HepG2 (cell line): ENCODE measurements around the gene SSC5D. TPM values are rescaled to one million over a fixed set of nuclear protein-coding genes. Genes with fewer than 3 reads are reported as not detected.

ENCODE experiments used
- ATF7 ChIP-seq, 2 experiments: fragments of 450-650 bp in 1 of 2; sonication (generic) in 1 of 2; formaldehyde crosslinking in 1 of 2; IDR thresholded peaks; 2 replicates each; pipeline versions ENCODE4 v1.4.0 to v1.6.1; 2016 to 2020; ENCODE audit warnings: antibody characterized with exemption in 1 of 2, mild to moderate bottlenecking in 1 of 2, missing genetic modification reagents in 1 of 2
- ATF7-NPFF ChIP-seq: sonication (generic); formaldehyde crosslinking; IDR thresholded peaks from 2 replicates; pipeline ENCODE4 v1.8.1; 2023; ENCODE audit warnings: mild to moderate bottlenecking, low read depth, missing genetic modification reagents, moderate library complexity
- BORCS8-MEF2B ChIP-seq: sonication (generic); formaldehyde crosslinking; IDR thresholded peaks from 2 replicates; pipeline ENCODE4 v1.8.0; 2022; ENCODE audit warnings: mild to moderate bottlenecking, missing genetic modification reagents
- CENPX ChIP-seq: sonication (generic); formaldehyde crosslinking; IDR thresholded peaks from 2 replicates; pipeline ENCODE4 v1.9.0; 2021; ENCODE audit warnings: mild to moderate bottlenecking, missing genetic modification reagents, moderate library complexity
- DDIT3 ChIP-seq: sonication (generic); formaldehyde crosslinking; IDR thresholded peaks from 2 replicates; pipeline ENCODE4 v1.4.0; 2020; ENCODE audit warnings: mild to moderate bottlenecking, missing genetic modification reagents
- GZF1 ChIP-seq: sonication (generic); formaldehyde crosslinking; IDR thresholded peaks from 2 replicates; pipeline ENCODE4 v1.5.1; 2020; ENCODE audit warnings: mild to moderate bottlenecking, missing genetic modification reagents
- HOXD1 ChIP-seq: sonication (generic); formaldehyde crosslinking; IDR thresholded peaks from 2 replicates; pipeline ENCODE4 v1.5.0; 2020; ENCODE audit warnings: missing genetic modification reagents
- KDM3A ChIP-seq: IDR thresholded peaks from 2 replicates; pipeline ENCODE4 v1.6.1; 2018; ENCODE audit warnings: low read depth, missing compliant biosample characterization
- MED8 ChIP-seq: sonication (generic); formaldehyde crosslinking; IDR thresholded peaks from 2 replicates; pipeline ENCODE4 v1.8.1; 2023; ENCODE audit warnings: mild to moderate bottlenecking, missing genetic modification reagents; ENCODE audit not compliant: insufficient replicate concordance
- NFE2 ChIP-seq: sonication (generic); formaldehyde crosslinking; IDR thresholded peaks from 2 replicates; pipeline ENCODE4 v1.4.0; 2020; ENCODE audit warnings: missing genetic modification reagents
- NFKBIZ ChIP-seq: IDR thresholded peaks from 2 replicates; pipeline ENCODE4 v1.6.1; 2018; ENCODE audit warnings: missing genetic modification reagents, missing compliant biosample characterization
- USF2 ChIP-seq, 2 experiments: sonication (generic) in 1 of 2; formaldehyde crosslinking in 1 of 2; IDR thresholded peaks; 2 replicates each; pipeline versions ENCODE4 v1.5.1 to v1.6.1; 2011 to 2020; ENCODE audit warnings: borderline replicate concordance in 1 of 2, low read depth in 1 of 2, low read length in 1 of 2, mild to moderate bottlenecking in 1 of 2, missing genetic modification reagents in 1 of 2, moderate library complexity in 1 of 2
- ZBED4 ChIP-seq: sonication (generic); formaldehyde crosslinking; IDR thresholded peaks from 2 replicates; pipeline ENCODE4 v1.4.0; 2020; ENCODE audit warnings: missing genetic modification reagents, borderline replicate concordance
- ZBTB14 ChIP-seq: sonication (generic); formaldehyde crosslinking; IDR thresholded peaks from 2 replicates; pipeline ENCODE4 v1.4.0; 2020; ENCODE audit warnings: missing genetic modification reagents
- ZBTB44 ChIP-seq: sonication (generic); formaldehyde crosslinking; IDR thresholded peaks from 2 replicates; pipeline ENCODE4 v1.4.0; 2020; ENCODE audit warnings: missing genetic modification reagents
- ZNF121 ChIP-seq: sonication (generic); formaldehyde crosslinking; IDR thresholded peaks from 2 replicates; pipeline ENCODE4 v1.5.0; 2020; ENCODE audit warnings: mild to moderate bottlenecking, missing genetic modification reagents
- ZNF33B ChIP-seq: sonication (generic); formaldehyde crosslinking; IDR thresholded peaks from 2 replicates; pipeline ENCODE4 v1.5.1; 2020; ENCODE audit warnings: mild to moderate bottlenecking, missing genetic modification reagents
- ZNF530 ChIP-seq: sonication (generic); formaldehyde crosslinking; IDR thresholded peaks from 2 replicates; pipeline ENCODE4 v1.5.0; 2020; ENCODE audit warnings: low read depth, mild to moderate bottlenecking, missing genetic modification reagents
- ZNF549 ChIP-seq: sonication (generic); formaldehyde crosslinking; IDR thresholded peaks from 2 replicates; pipeline ENCODE4 v1.5.0; 2020; ENCODE audit warnings: missing genetic modification reagents
- polyA plus RNA-seq, 8 experiments: library from polyadenylated mRNA; depleted of rRNA in 3 of 8; stranded (reverse) in 7 of 8; unstranded in 1 of 8; fragments of >200 nt; fragmentation: Illumina TruSeq in 4 of 8; extraction: Trizol in 4 of 8; gene quantifications; 2 replicates each; pipeline versions ENCODE4 v1.2.1 to v1.2.3, GENCODE V29; 2011 to 2016; ENCODE audit warnings: low read depth in 4 of 8, missing spikeins in 1 of 8, mixed read lengths in 1 of 8; ENCODE audit not compliant: insufficient read depth in 1 of 8
- total RNA-seq, 5 experiments: library from RNA; depleted of rRNA; stranded (reverse); fragments of >200 nt; fragmentation: Illumina TruSeq; extraction: Trizol; gene quantifications; 2 replicates each; pipeline ENCODE4 v1.2.3, GENCODE V29; 2016; ENCODE audit warnings: low read depth in 1 of 5

Gene SSC5D
- total and polyA plus RNA-seq, 2 of the 13 experiments (the other 11 are each of a cell fraction or from before 2014, with no cell fraction given): not detected

- TF ChIP-seq ZBED4 (CRISPR knock-in tag): no peak
- no peak for TF ChIP-seq ZNF121 (CRISPR knock-in tag)
- TF ChIP-seq GZF1 (CRISPR knock-in tag): 0 out of 2 replicates have a peak, but pooled peaks have one; percentile 53
- peak; percentile 28; the same call in 1 of the 2 replicates for TF ChIP-seq ATF7 (IDR thresholded peaks at IDR 0.05)
- TF ChIP-seq ATF7 (CRISPR knock-in tag; IDR thresholded peaks at IDR 0.05): no peak
- TF ChIP-seq ZBTB44: 0 out of 2 replicates have a peak, but pooled peaks have one; percentile 18
- peak; percentile 86; the same call in 1 of the 2 replicates for TF ChIP-seq KDM3A
- TF ChIP-seq ATF7-NPFF: peak; percentile 43; the same call in 1 of the 2 replicates
- TF ChIP-seq MED8 (CRISPR knock-in tag): no peak
- 0 out of 2 replicates have a peak, but pooled peaks have one; percentile 20 for TF ChIP-seq BORCS8-MEF2B (CRISPR knock-in tag)
- TF ChIP-seq ZNF530 (CRISPR knock-in tag): no peak
- peak; percentile 46; the same call in 1 of the 2 replicates for TF ChIP-seq USF2 (IDR thresholded peaks at IDR 0.05; ENCODE audit: low read depth, low read length)
- peak; percentile 41; the same call in 1 of the 2 replicates for TF ChIP-seq USF2 (CRISPR knock-in tag; IDR thresholded peaks at IDR 0.05; ENCODE audit: borderline replicate concordance)
- no peak for TF ChIP-seq NFE2
- no peak for TF ChIP-seq NFKBIZ (CRISPR knock-in tag)
- TF ChIP-seq ZNF33B (CRISPR knock-in tag): no peak
- TF ChIP-seq CENPX: no peak
- no peak for TF ChIP-seq ZNF549 (CRISPR knock-in tag)
- TF ChIP-seq ZBTB14 (CRISPR knock-in tag): no peak
- no peak for TF ChIP-seq DDIT3
- 0 out of 2 replicates have a peak, but pooled peaks have one; percentile 46 for TF ChIP-seq HOXD1 (CRISPR knock-in tag)
Observed at GRCh38 chr19:55503502-55504251, 15.4 kb downstream of the SSC5D start (continued).
